Measurements from ENCODE around the gene MMP11.

The MMP11 gene

DNA sequence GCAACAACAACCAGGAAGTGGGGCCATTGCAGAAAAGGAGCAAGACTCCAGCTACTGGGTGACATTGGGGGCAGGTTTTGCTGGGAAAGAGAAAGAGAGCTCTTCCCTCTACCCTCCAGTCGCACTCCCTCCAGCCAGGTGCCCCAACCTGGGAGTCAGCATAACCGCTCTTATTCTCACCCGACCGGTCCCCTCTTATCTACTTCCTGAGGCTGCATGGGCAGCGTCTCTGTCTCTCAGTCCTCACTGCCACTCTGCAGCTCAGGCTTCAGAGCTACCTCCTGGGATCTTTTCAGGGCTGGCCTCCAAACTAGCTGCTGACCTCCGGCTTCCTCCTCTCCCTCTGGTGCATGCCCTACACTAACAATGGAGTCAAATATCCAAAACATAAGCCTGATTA is 26.9 kb upstream of the MMP11 start:
- TF ChIP-seq, protein P1, sequence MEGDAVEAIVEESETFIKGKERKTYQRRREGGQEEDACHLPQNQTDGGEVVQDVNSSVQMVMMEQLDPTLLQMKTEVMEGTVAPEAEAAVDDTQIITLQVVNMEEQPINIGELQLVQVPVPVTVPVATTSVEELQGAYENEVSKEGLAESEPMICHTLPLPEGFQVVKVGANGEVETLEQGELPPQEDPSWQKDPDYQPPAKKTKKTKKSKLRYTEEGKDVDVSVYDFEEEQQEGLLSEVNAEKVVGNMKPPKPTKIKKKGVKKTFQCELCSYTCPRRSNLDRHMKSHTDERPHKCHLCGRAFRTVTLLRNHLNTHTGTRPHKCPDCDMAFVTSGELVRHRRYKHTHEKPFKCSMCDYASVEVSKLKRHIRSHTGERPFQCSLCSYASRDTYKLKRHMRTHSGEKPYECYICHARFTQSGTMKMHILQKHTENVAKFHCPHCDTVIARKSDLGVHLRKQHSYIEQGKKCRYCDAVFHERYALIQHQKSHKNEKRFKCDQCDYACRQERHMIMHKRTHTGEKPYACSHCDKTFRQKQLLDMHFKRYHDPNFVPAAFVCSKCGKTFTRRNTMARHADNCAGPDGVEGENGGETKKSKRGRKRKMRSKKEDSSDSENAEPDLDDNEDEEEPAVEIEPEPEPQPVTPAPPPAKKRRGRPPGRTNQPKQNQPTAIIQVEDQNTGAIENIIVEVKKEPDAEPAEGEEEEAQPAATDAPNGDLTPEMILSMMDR (conservative IDR thresholded peaks at IDR 0.05) = no peak
- H3K27ac ChIP-seq = no peak overlapping the region; the same call in 1 of the 2 replicates

DNA sequence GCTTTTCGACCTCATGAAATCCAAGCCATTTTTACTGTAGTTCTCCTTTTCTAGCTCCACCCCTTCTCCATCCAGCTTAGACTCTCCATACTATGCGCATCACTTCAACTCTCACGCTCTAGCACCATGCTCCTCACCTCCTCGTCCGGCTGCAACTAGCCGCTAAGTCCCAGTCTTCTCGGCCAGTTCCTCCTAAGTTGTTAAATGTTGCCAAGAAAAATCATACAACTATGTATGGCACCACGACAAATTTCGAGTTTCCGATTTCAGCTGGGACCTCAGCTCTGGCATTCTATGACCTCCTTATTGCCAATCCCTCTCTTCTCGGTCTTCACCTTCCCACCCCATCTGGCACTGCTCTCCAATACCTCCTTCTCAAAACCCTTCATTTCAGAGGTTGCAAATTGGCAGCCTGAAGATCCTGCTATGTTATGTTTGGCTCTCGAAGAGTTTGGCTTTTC is 22.8 kb upstream of the MMP11 start:
- TF ChIP-seq, protein P1 (conservative IDR thresholded peaks at IDR 0.05) = no peak
- H3K27ac ChIP-seq = peak overlapping the region; percentile 90

DNA sequence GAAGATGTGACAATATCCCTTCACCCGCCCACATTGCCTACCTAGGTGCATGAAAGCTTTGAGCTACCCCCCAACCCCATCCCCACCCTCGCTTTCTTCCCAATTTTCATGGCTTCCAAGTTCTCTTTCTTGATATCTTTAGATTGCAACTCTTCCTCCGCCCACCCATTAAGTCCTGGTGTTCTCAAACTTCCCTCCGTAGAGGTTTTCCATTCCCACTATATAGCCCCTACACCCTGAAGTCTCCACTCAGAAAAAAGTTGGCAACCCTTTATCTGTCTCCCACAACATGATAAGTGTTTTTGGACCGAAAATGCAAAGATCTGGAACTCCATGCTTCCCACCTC is 22.3 kb upstream of the MMP11 start:
- TF ChIP-seq, protein P1 (conservative IDR thresholded peaks at IDR 0.05) = no peak
- peak overlapping the region; percentile 90 for H3K27ac ChIP-seq

DNA sequence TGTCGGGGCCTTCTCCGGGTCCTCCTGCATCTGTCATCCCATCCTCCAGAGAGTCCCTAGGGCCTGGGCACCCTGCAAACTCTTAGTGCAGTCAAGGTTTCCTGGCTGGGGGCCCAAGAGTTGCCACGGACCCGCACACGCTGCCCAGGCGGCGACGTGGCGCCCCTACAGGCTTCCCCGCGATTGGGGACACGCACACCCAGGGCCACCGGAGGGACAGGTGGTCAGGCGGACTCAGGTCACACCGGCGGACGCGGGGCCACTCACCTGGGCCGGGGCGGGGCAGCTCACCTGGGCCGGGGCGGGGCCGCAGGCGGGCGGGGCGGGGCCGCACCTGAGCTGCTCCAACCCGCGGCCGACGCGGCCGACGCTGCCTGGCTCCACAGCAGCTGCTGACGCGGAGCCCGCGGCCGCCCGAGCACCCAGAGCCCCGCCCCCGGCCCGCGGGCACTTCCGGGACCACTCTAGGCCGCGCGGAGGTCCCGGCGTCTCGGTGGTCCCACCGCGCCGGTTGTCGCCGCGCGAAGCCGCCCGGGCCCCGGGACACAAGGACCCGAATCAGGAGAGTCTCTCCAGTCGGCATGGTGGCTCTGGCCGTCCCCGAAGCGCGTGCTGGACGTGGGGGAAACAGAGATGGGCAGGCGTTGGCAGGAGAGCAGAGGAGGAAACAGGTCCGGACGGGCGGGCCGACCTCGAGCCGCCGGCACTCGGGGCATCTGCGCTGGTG is 21.8 kb upstream of the MMP11 start, which contains the start of gene ZNF70:
ZNF70 (minus strand) TSS at position 399 of the 727 bp plus-strand sequence. CDS start 5,972 bp downstream, outside the sequence.
- TF ChIP-seq, protein P1 (conservative IDR thresholded peaks at IDR 0.05) = peak; percentile 3; the same call in 1 of the 2 replicates
- H3K27ac ChIP-seq = peak within 1 kb of the TSS; percentile 90

DNA sequence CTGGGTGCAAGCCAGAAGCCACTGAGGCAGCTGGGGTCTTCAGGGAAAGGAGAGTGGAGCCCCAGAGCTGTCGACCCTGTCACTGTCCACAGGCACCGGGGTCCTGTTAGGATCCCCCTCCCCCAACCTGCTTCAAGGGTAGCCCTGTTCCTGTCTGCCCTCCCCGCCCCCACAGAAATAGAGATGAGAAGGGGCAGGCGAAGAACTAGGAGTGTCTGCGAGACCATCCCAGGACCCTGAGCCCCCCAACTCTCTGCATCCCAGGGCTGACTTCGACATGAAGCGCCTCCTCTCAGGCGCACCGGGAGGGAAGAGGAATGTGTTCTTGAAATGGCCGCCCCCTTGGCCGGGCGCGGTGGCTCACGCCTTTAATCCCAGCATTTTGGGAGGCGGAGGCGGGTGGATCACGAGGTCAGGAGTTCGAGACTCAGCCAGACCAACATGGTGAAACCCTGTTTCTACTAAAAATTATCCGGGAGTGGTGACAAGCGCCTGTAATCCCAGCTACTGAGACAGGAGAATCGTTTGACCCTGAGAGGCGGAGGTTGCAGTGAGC is 21.1 kb upstream of the MMP11 start:
- H3K27ac ChIP-seq = peak overlapping the region; percentile 90
- TF ChIP-seq, protein P1 (conservative IDR thresholded peaks at IDR 0.05) = no peak

DNA sequence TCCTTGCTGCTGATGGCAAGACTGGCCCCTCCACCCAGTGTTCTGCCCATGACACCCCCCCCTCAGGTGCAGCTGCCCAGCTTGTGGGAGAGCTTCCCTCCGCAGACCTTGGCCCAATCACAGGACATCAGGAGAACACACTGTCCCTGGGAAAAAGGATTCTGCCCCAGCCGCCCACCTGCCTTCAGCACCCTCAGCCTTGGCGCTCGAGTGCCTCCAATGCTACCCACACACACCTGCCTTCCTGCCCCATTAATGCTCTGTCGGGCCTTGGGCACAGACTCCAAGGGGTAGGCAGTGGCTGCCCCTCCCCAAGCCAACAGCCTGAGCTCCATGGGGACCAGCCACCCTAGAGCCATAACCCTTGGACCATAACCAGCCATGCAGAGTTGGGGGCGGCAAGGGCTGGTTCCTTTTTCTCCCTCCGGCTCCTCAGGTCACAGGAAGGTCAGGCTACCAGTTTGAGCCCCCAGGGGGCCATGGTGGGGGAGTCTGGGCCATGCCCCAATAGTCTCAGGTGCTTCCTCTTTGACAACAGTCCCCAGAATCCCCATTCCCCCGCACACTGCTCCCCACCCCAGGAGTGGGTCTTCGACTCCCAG is 20.5 kb upstream of the MMP11 start:
- H3K27ac ChIP-seq = peak overlapping the region; percentile 90
- TF ChIP-seq, protein P1 (conservative IDR thresholded peaks at IDR 0.05) = no peak

DNA sequence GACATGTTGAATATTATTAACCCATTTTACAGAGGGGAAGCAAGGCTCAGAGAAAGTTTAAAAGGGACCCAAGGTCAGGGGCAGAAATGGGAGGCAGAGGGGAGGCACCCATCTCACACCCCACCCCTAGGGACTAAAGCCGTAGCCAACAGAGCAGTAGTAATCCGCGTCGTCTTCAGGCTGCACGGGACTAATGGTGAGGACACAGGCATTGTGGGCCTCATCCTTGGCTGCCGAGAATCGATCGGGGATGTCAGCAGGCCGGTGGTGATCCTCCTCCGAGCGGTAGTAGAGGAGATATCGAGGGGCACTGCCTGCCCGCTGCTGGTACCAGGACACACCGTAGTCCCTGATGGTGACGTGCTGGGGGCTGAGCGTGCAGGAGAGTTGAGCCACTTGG is 19.9 kb upstream of the MMP11 start:
- no peak overlapping the region for H3K27ac ChIP-seq
- TF ChIP-seq, protein P1 (conservative IDR thresholded peaks at IDR 0.05) = no peak

All from VCaP (cell line).